Hepatocyte (in vitro differentiated cells): ENCODE data around the gene RHOH. TPM values are rescaled to one million over a fixed set of nuclear protein-coding genes. Genes with fewer than 3 reads are reported as not detected.

Experiments
- DNase-seq: peaks from one replicate; pipeline ENCODE4 v3.0.0-alpha.2; 2016; ENCODE audit warnings: low spot score
- H2AFZ ChIP-seq: fragments of 200-600 bp; sonication (generic); 2 replicates; pipeline ENCODE4 v1.6.0; 2016; ENCODE audit warnings: antibody characterized with exemption, mild to moderate bottlenecking
- H3K27ac ChIP-seq: fragments of 200-600 bp; sonication (generic); 2 replicates; pipeline ENCODE4 v1.5.1; 2016; ENCODE audit warnings: mild to moderate bottlenecking
- H3K27me3 ChIP-seq: fragments of 200-600 bp; sonication (generic); 2 replicates; pipeline ENCODE4 v1.6.1; 2016
- H3K36me3 ChIP-seq: fragments of 200-600 bp; sonication (generic); replicated peaks from 2 replicates; pipeline ENCODE4 v1.5.1; 2016; ENCODE audit warnings: low read depth; ENCODE audit not compliant: insufficient read depth
- H3K4me1 ChIP-seq: fragments of 200-600 bp; sonication (generic); 2 replicates; pipeline ENCODE4 v1.5.1; 2016; ENCODE audit warnings: mild to moderate bottlenecking, moderate library complexity; ENCODE audit not compliant: insufficient read depth
- H3K4me2 ChIP-seq: fragments of 200-600 bp; sonication (generic); 2 replicates; pipeline ENCODE4 v1.6.0; 2016
- H3K4me3 ChIP-seq: fragments of 200-600 bp; sonication (generic); 2 replicates; pipeline ENCODE4 v1.5.1; 2016; ENCODE audit warnings: mild to moderate bottlenecking
- H3K79me2 ChIP-seq: fragments of 200-600 bp; sonication (generic); 2 replicates; pipeline ENCODE4 v1.6.0; 2017; ENCODE audit warnings: mild to moderate bottlenecking
- H3K9me2 ChIP-seq: fragments of 200-600 bp; sonication (generic); replicated peaks from 2 replicates; pipeline ENCODE4 v1.6.0; 2017; ENCODE audit warnings: mild to moderate bottlenecking; ENCODE audit not compliant: insufficient read depth
- H3K9me3 ChIP-seq: fragments of 200-600 bp; sonication (generic); 2 replicates; pipeline ENCODE4 v1.5.1; 2016; ENCODE audit warnings: low read depth, mild to moderate bottlenecking
- H4K20me1 ChIP-seq: fragments of 200-600 bp; sonication (generic); 2 replicates; pipeline ENCODE4 v1.6.0; 2016; ENCODE audit warnings: mild to moderate bottlenecking; ENCODE audit not compliant: insufficient read depth, poor library complexity, severe bottlenecking
- EZH2 ChIP-seq: fragments of 200-600 bp; sonication (generic); IDR thresholded peaks from 2 replicates; pipeline ENCODE4 v1.6.1; 2016; ENCODE audit warnings: antibody characterized with exemption, mild to moderate bottlenecking, borderline replicate concordance
- EZH2phosphoT487 ChIP-seq: fragments of 200-600 bp; sonication (generic); IDR thresholded peaks from one replicate; pipeline ENCODE4 v1.6.1; 2018; ENCODE audit warnings: antibody characterized with exemption, mild to moderate bottlenecking, low read depth, moderate library complexity; ENCODE audit not compliant: unreplicated experiment, severe bottlenecking
- WGBS: methylation state at CpG from one replicate; pipeline ENCODE4 v1.1.6; 2016; ENCODE audit warnings: low lambda C conversion rate; ENCODE audit errors: missing lambda C conversion rate; 5-methylcytosine and 5-hydroxymethylcytosine counted together
- polyA plus RNA-seq: library from polyadenylated mRNA; unstranded; fragments of >200 nt; fragmentation: Nextera tagmentation; extraction: Ambion mirVana; gene quantifications from 2 replicates; pipeline ENCODE4 v1.2.1, GENCODE V29; 2016
- total RNA-seq: library from RNA; depleted of rRNA; stranded (reverse); fragments of >200 nt; gene quantifications from 2 replicates; pipeline ENCODE4 v1.2.3, GENCODE V29; 2014
- TF ChIP-seq, protein P1 (sequence below): fragments of 200-600 bp; sonication (generic); IDR thresholded peaks from 2 replicates; pipeline ENCODE4 v1.5.1; 2016; ENCODE audit warnings: antibody characterized with exemption, mild to moderate bottlenecking; ENCODE audit not compliant: poor library complexity

Gene RHOH
- total and polyA plus RNA-seq, 2 experiments from 2014 or later = not detected

DNA sequence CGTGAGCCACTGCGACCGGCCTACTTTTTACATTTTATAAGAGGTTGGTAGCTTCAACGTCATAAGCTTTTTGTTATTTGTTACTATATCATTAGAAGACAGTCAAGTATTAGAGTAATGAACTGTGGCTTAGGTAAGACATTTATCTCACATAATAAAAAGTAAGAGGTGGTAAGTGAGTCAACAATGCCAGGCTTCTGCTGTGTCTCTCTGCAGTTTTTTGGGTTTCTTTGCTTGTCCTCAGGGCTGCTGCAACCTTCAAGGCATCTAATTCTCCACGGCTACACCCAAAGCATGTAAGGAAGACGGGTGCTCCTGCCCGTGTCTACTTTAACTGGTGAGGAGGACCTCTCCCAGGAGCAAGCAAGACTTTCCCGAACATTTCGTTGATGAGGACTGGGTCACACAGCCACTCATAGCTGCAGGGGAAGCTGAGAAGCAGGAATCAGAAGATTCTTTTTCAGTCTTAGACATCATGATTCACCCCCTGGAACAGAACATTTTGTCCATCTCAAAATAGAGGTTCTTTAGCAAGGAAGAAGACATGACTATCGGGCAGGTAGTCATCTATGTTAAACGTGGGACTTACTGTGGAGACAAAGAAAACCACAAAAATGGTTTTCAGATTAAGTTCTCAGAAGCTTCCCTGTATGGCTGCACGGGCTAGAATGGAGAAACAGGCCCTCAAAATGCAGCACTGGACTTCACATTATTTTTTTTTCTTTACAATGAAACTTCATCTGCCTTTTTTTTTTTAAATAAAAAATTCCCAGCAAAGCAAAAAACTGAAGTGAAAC lies 13.0 kb upstream of the RHOH start:
- H3K27me3 ChIP-seq = no peaks in the 10 kb centered on the region
- H3K27ac ChIP-seq = no peak overlapping the region
- no peaks in the 10 kb centered on the region for H3K79me2 ChIP-seq
- no peak overlapping the region for H3K4me3 ChIP-seq
- WGBS = 88% methylated on average over 12 of the region's 12 CpGs
- TF ChIP-seq, protein P1, sequence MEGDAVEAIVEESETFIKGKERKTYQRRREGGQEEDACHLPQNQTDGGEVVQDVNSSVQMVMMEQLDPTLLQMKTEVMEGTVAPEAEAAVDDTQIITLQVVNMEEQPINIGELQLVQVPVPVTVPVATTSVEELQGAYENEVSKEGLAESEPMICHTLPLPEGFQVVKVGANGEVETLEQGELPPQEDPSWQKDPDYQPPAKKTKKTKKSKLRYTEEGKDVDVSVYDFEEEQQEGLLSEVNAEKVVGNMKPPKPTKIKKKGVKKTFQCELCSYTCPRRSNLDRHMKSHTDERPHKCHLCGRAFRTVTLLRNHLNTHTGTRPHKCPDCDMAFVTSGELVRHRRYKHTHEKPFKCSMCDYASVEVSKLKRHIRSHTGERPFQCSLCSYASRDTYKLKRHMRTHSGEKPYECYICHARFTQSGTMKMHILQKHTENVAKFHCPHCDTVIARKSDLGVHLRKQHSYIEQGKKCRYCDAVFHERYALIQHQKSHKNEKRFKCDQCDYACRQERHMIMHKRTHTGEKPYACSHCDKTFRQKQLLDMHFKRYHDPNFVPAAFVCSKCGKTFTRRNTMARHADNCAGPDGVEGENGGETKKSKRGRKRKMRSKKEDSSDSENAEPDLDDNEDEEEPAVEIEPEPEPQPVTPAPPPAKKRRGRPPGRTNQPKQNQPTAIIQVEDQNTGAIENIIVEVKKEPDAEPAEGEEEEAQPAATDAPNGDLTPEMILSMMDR = no peak
- no peak for TF ChIP-seq EZH2
- no peak for TF ChIP-seq EZH2phosphoT487
- no peaks in the 10 kb centered on the region for H3K9me2 ChIP-seq
- H4K20me1 ChIP-seq = no peaks in the 10 kb centered on the region
- no peaks in the 10 kb centered on the region for H3K9me3 ChIP-seq
- no peak for DNase-seq
- no peaks in the 10 kb centered on the region for H3K4me1 ChIP-seq
- H2AFZ ChIP-seq = no peak overlapping the region
- no peak overlapping the region for H3K4me2 ChIP-seq
- no peaks in the 10 kb centered on the region for H3K36me3 ChIP-seq

DNA sequence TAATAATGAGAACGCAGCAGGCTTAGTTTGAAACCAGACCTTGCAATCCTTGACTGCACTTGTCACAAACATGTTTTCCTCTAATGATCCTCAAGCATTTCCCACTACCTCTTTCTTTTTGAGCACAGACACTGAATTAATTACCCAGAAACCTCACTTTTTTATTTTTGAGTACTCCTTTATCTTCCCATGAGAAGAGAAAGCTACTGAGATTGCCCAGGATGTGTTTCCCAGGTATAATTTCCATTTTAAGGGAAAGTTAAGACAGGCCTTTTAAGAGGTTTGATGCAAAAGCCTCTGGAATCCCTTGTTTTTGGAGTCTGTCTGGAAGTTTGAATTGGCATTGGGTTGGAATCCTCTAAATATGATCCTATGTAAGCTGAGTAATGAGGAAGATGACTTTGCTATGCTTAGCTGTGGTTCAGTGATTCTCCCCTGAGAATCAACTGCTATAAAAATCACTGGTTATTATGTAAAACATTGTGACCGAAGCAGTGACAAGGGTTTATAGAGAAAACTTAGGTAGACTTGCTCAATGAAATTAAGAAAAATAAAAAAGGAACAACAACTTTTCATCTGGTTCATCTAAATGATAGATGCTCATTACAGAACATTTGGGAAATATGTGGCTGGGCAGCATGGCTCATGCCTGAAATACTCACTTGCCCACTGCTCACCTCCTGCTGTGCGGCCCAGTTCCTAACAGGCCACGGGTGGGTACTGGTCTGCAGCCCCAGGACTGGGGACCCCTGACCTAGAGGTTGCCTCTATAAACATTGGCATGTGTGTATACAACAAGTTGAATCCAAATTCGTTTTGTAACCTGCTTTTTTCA lies 10.8 kb upstream of the RHOH start:
- Histone ChIP-seq H3K9me2 (no peaks in the 10 kb centered on the region), H3K36me3 (no peaks in the 10 kb centered on the region), H3K4me2 (no peak overlapping the region), H2AFZ (no peak overlapping the region), H3K27me3 (no peaks in the 10 kb centered on the region), H4K20me1 (no peaks in the 10 kb centered on the region), H3K4me3 (no peak overlapping the region), H3K9me3 (no peaks in the 10 kb centered on the region), H3K4me1 (peaks cover under 1% of the 10 kb centered on the region), H3K27ac (no peak overlapping the region), H3K79me2 (no peaks in the 10 kb centered on the region)
- 90% methylated on average over 5 of the region's 5 CpGs for WGBS
- TF ChIP-seq EZH2phosphoT487 (no peak), EZH2 (no peak)
- TF ChIP-seq, protein P1 = no peak
- no peak for DNase-seq

DNA sequence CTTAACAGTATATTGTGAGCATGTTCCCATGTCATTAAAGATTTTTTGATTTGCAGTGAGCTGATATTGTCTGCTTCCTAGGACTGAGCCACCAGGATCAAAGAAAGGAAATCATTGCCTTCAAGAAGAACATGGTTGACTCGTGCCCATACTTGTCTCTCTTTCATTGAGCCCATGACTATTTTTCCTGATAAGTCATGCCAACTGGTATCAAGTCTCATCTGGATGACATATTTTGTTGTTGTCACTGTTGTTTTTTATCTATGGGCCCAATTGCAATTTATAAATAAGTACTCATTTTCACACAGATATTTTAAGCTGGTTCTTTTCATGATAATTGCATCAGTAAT lies 10.2 kb upstream of the RHOH start:
- Histone ChIP-seq H3K9me3 (no peaks in the 10 kb centered on the region), H3K36me3 (no peaks in the 10 kb centered on the region), H3K27me3 (no peaks in the 10 kb centered on the region), H3K9me2 (no peaks in the 10 kb centered on the region), H4K20me1 (no peaks in the 10 kb centered on the region), H3K79me2 (no peaks in the 10 kb centered on the region), H3K4me2 (no peak overlapping the region), H3K27ac (no peak overlapping the region), H3K4me3 (no peak overlapping the region), H2AFZ (no peak overlapping the region), H3K4me1 (peaks cover 3% of the 10 kb centered on the region)
- no peak for DNase-seq
- 100% methylated on average over 1 of the region's 1 CpG for WGBS
- TF ChIP-seq, protein P1 = no peak
- TF ChIP-seq EZH2 (no peak), EZH2phosphoT487 (no peak)
